SKM-1 (cell line): ENCODE measurements around the gene SRSF9.
A peak's percentile ranks its signal among the peaks of the same experiment; 100 is the strongest.
"Not testable (repeated sequence)": the region's sequence is repeated elsewhere in the genome, so short reads cannot be mapped to it uniquely, and the experiment has no call there.

ENCODE experiments used
- DNase-seq: peaks from one replicate; lab custom pipeline; 2025; ENCODE audit not compliant: unreplicated experiment; lab: John Stamatoyannopoulos, UW

The SRSF9 gene

DNA sequence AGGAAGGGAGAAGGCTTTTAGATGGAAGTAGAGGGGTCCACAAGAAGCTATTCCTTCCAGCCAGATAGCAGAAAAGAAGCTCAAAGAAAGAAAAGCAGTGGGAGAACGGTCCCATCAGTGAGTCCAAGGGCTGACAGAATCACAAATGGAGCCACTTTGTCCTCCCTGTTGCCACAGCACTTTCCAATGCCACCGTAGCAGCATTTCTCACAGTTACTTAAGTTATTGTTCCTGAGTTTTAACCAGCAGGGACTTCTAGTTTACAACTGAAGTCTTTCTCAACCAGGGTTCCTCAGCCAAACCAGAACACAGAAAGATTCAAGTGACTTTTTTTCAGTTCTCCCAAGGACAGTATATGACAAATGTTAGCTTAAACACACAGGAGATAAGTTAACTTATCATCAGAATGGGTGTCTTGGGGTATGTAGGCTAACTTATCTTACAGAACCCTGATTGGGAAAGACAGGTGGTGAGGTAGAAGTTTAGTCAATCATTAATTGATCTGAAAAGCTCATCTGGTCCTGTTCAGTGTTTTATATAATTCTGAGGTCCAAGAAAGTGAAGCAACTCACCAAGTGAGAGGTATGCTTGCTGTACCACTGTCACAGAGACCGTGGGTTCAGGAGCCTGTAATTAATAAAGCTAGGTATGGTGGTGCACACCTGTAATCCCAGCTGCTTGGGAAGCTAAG lies 16.3 kb downstream of the SRSF9 start:
- DNase-seq, result no peak

GRCh38 chr12:120452524-120452923 lies 17.0 kb downstream of the SRSF9 start:
- not testable (repeated sequence) for DNase-seq

DNA sequence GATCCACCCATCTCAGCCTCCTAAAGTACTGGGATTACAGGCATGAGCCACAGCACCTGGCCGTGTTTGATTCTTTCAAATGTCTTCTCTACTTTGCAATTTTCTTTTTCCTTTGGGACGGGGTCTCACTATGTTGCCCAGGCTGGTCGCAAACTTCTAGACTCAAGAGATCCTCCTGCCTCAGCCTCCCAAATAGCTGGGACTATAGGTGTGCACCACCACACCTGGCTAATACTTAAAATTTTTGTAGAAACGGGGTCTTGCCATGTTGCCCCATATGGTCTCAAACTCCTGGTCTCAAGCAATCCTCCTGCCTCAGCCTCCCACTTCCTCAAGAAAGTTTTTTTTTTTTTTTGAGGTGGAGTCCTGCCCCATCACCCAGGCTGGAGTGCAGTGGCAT lies 21.6 kb downstream of the SRSF9 start:
- DNase-seq, result no peak

GRCh38 chr12:120446844-120447178 lies 22.7 kb downstream of the SRSF9 start:
- not testable (repeated sequence) for DNase-seq

DNA sequence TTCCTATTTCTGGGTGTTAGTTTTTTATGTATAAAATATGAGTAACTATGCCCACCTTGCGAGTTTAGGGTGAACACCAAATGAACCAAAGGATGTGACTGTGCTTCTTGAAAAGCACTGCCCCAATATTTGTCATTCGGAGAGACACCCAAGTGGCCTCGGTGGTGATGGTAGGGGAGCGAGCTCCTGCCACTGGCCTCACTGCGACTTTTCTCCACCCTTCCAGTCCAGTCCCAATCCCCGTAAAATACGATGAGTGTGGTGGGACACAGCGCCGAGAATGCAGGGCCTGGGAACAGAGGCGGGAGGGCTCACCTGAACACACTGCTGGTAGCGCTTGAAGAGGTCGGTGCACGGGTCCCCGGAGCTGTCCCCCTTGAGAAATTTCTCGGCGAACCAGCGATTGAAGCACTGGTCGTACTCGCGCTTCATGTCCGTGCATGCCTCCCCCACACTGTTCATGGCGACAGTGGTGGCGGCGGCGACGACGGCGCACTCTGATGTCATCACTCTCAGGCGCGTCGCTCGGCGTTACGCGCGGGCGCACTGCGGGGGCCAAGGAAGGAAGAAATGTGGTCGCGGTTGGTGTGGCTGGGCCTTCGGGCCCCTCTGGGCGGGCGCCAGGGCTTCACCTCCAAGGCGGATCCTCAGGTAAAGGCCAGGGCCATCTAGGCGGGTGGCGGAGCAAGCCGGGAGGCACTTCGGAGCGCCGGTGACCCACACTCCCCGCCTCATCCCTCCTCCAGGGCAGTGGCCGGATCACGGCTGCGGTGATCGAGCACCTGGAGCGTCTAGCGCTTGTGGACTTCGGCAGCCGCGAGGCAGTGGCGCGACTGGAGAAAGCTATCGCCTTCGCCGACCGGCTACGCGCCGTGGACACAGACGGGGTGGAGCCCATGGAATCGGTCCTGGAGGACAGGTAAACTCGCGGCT lies 23.4 kb downstream of the SRSF9 start, which contains the start of the genes GATC and TRIAP1:
TSS of gene GATC (plus strand) at position 534 of the 933 bp plus-strand sequence. CDS start at position 571, 37 bp downstream.
TSS of gene TRIAP1 (minus strand) at position 474 of the 933 bp plus-strand sequence. CDS start at position 462, 12 bp downstream.
- DNase-seq, result peak; percentile 18

GRCh38 chr12:120444676-120445075 lies 24.9 kb downstream of the SRSF9 start:
- DNase-seq, result no peak

DNA sequence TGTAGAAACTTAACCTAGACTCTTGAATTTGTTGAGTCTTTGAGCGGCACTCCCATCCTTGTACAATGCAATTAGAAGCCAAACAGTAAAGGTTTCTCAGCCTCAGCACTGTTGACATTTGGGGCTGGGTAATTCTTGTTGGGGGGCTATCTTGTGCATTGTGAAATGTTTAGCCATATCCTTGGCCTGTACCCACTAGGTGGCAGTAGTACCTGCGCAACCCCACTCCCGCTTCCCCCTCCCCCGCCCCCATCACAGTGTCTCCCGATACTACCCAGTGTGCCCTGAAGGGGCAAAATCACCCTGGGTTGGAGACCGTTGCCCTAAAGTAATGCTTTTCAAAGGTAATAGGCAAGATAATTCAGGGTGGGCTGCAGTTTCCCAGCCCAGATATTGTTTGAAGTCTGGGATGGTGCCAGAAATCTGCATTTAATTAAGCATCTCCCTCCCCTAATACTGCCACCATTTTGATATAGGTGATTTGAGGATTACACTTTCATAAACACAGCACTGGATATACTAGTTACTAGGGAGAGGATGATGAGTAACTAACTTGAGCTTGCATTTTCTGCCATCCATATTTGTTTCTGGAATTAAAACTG lies 29.8 kb downstream of the SRSF9 start:
- DNase-seq, result no peak

DNA sequence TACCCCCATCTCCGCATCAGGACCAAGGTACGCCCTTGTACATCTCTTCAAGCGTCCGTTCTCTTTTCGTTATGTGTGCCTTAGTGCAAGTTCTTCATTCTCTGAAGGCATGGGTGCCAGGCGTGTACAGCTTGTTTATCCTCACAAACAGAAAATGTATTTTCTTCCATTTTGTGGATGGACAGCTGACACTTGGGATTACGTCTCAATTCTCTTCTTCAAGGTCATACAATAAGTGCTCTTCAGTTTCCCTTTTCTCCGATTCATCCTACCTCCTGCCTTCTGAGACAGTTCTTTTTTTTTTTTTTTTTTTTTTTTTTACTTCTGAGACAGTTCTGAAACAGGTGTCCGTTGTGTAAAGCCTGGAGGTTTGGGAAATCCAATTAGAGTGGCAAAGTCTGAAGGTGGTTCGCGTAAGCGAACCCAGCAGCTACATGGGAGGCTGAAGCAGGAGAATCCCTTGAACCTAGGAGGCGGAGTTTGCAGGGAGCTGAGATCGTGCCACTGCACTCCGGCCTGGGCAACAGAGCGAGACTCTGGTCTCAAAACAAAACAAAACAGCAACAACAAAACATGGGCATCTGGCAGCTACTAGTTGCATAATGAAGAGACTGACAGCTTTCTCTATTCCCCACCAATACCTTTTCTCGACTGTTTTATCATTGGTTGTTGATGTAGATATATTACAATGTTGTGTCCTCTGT lies 30.9 kb downstream of the SRSF9 start:
- DNase-seq, result no peak

DNA sequence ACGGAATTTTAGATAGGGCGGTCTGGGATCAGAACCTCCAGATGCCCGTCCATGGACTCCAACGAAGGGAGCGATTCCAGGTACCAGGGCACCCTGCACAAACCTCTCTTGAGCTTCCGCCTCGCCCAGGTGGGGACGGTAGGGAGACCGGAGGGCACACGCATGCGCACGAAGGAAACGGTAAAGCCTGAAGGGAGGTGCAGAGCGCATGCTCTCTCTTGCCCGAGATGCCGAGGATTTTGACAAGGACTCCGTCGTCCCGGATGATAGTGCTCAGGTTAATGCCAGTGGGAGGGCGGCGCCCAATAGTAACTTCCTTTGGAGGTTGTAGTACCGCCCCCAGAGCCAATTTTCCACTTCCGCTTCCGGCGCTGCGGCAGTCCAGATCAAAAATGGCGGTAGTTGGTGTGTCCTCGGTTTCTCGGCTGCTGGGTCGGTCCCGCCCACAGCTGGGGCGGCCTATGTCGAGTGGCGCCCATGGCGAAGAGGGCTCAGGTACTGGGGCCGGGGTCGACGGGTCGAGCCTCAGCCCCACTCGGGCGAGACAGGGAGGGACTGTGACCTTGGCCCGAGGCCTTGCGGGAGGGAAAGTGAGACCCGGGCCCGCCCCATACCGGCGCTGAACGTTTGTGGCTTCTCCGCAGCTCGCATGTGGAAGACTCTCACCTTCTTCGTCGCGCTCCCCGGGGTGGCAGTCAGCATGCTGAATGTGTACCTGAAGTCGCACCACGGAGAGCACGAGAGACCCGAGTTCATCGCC lies 31.6 kb downstream of the SRSF9 start, which contains the start of gene COX6A1:
TSS of gene COX6A1 (plus strand) at position 379 of the 760 bp plus-strand sequence. CDS start at position 393, 14 bp downstream.
- DNase-seq, result peak; percentile 89

DNA sequence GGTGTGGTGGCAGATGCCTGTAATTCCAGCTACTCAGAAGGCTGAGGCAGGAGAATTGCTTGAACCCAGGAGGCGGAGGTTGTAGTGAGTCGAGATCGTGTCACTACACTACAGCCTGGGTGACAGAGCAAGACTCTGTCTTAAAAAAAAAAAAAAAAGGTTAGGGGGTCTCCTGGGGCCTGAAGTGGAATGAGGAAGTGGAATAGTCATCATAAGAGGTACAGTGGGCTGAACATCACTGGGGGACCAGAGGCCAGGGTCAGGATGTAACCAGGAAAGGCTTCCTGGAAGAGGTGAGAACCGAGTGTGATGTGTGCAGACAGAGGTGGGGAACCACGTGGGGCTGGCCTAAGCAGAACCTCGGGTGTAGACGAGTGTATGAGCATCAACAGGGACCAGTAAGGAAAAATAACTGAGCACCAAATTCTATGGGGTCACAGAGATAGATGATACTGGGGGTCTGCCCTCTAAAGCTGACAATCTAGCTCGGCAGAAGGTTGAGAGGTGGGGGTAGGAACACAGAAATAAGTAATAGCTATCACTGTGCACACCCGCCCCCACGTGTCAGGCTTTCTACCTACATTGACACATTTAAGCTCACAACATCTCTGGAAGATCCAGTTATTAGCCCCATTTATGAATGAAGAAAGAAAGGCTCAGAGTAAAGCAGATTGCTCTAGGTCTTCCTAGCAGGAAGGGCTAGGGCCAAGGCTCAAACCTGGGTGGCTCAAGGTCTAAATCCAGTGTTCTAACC lies 36.6 kb downstream of the SRSF9 start:
- DNase-seq, result no peak

- DNase-seq, result no peak
These were observed 40.2 kb downstream of the SRSF9 start for GRCh38 chr12:120429368-120429767.

- DNase-seq, result no peak
These were observed 40.8 kb downstream of the SRSF9 start for GRCh38 chr12:120428597-120429229.

DNA sequence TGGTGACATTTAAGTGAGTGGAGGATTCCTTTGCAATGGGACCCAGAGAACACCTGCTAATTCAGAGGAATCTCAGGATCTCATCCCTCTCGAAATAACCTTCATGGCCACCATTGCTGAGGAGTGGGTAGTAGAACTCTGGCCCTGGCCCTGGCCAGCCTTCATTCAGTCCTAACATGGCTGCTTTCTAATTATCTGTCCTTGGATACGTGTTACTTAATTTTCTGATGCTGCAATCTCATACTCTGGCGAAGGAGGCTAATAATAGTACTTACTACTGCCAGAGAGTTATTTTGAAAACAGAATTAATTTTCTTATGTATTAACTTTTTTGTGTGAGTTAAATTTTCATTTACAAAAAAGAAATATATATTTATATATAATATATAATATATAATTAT lies 43.8 kb downstream of the SRSF9 start:
- no peak for DNase-seq

- no peak for DNase-seq
These were observed 46.6 kb downstream of the SRSF9 start for GRCh38 chr12:120422892-120423456.

DNA sequence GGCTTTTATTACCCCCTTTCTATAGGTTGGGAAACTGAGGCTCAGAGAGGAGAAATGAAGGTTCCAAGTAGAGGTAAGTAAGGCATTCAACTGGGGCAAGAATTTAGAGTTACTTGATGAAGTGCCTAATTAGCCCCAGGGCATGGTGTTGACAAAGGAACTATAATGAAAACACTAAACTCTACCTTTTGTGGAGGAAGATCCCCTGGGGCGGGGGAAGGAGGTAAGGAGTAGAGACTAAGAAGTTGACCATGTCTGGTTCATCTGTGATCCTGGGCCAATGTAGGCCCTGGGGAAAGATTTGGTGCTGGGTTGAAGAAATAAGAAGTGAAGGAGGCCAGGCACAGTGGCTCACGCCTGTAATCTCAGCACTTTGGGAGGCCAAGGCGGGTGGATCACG lies 47.8 kb downstream of the SRSF9 start:
- no peak for DNase-seq

DNA sequence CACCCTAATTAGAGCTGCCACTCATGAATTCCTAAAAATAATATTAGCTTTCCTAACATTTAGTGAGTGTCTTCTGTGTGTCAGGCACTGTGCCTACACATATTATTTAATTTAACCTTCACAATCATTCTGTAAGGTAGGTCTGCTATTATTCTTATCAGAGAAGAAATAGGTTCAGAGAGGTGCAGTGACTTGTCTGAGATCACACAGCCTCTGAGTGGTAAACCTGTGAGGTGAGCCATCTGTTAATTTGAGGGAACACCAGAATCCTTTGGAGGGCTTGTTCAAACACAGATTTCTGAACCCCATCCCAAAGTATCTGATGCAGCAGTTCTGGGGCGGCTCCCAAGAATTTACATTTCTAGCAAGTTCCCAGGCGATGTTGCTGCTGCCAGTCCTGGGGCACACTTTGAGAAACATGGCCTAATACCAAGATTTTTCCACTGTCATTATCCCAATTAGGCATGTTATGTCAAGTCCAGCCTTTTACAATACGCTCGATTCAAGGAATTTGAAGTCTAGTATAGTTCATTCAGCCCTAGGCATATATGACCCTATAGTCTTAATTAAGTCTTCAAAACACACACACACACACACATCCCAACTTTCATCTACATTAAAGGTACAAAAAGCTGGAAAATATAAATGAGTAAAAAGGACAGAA lies 51.5 kb downstream of the SRSF9 start:
- no peak for DNase-seq

- DNase-seq, result no peak
These were observed 52.9 kb downstream of the SRSF9 start for GRCh38 chr12:120416490-120417216.
